Heart left ventricle (tissue), 13 donors: Measurements from ENCODE around the gene ANKH.

Experiments used
- CTCF ChIP-seq, 12 donors: fragments of 200-600 bp; sonication (generic) in 4 of 12; IDR thresholded peaks; one replicate each; pipeline versions ENCODE4 v1.5.0 to v1.8.0; 2018 to 2022; ENCODE audit warnings: antibody characterized with exemption in 12 of 12, mild to moderate bottlenecking in 5 of 12
- POLR2A ChIP-seq, 2 donors: fragments of 450-650 bp; IDR thresholded peaks; one replicate each; pipeline ENCODE4 v1.6.1; 2017; ENCODE audit warnings: antibody characterized with exemption in 2 of 2, mild to moderate bottlenecking in 2 of 2, moderate library complexity in 2 of 2
- donor health status: ischemic (EF 13 %, LVEDD 7.1; RV severe dilation, severe dysfunction).
- donor health status: DM: no; HTN: yes; CAD: no.
- donor health status: DM: no; HTN: no; CAD: no.
- donor health status: ischemic (EF 25% LVEDD 6.9; RV normal size, moderate dysfunction).
- donor health status: ischemic (EF 25% LVEDD 5.7; RV mildly dilated, moderate dysfunction).
- donor health status: ischemic (EF 35%, LVEDD 5.7; RV mildly dilated, moderate dysfunction).
- donor health status: nonischemic (EF 11% LVEDD 7.7; RV severe dilation, severe dysfunction).
- donor health status: DM: yes; HTN: yes; CAD: no.
- donor health status: PGD.
- donor health status: ischemic (EF 29% LVEDD 5.4; RV normal size, mild dysfunction).
- donor health status: nonischemic (EF 23%, LVEDD 6.1; RV moderate dilation, normal function).

DNA sequence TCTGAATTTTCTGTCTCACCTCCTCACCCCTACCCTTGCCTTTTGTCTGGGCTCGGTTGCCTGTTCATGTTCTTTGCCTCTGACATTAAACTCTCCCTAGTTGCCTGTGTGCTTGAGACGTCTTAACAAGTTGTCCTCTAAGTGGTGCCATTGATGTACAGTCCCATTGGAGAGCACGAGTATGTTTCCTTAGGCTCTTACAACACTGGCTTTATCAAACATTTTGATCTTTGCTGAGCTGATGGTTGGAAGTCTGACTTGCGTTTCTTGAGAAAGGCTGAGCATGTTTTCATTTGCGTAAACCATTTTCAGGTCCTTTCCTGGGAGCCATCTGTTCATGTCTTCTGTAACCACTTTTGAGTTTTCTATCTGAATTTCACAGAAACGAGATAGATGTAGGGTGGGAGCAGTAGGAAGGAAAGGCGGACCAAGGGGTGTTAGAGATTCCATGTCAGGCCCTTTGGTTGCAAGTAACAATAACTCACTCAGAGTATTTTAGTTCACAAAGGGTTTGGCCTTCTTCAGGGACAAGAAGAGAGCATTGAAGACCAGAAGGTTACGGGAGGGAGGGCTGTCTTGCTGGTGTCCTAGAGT, 171.7 kb downstream of the ANKH start:
- no peak for TF ChIP-seq CTCF (IDR thresholded peaks at IDR 0.05)
- no peak for TF ChIP-seq POLR2A (IDR thresholded peaks at IDR 0.05)
